GM18511 (cell line): ENCODE data around the gene DPYD.

Experiments used
- ATAC-seq: cut with Tn5 transposase; IDR thresholded peaks from one replicate; pipeline ENCODE4 v1.9.1; 2021; ENCODE audit warnings: mild to moderate bottlenecking, moderate library complexity; ENCODE audit not compliant: unreplicated experiment

DPYD gene

GRCh38 chr1:97792655-97793054 lies 128.2 kb downstream of the DPYD start:
- no peak for ATAC-seq

GRCh38 chr1:97791251-97791650 lies 129.6 kb downstream of the DPYD start:
- peak; percentile 83 for ATAC-seq

- ATAC-seq, result no peak
Observed at GRCh38 chr1:97787231-97787630, 133.6 kb downstream of the DPYD start.

GRCh38 chr1:97784661-97785060 lies 136.2 kb downstream of the DPYD start:
- ATAC-seq, result no peak

GRCh38 chr1:97783751-97784150 lies 137.1 kb downstream of the DPYD start:
- ATAC-seq, result no peak

GRCh38 chr1:97781762-97782337 lies 139.0 kb downstream of the DPYD start:
- ATAC-seq, result no peak

- no peak for ATAC-seq
Observed at GRCh38 chr1:97780884-97781283, 139.9 kb downstream of the DPYD start.

- ATAC-seq, result no peak
Observed at GRCh38 chr1:97778718-97779117, 142.1 kb downstream of the DPYD start.

- ATAC-seq, result no peak
Observed at GRCh38 chr1:97770376-97770775, 150.5 kb downstream of the DPYD start.

- no peak for ATAC-seq
Observed at GRCh38 chr1:97767381-97767780, 153.5 kb downstream of the DPYD start.

- no peak for ATAC-seq
Observed at GRCh38 chr1:97764991-97765390, 155.8 kb downstream of the DPYD start.

GRCh38 chr1:97761637-97762036 lies 159.2 kb downstream of the DPYD start:
- no peak for ATAC-seq

- ATAC-seq, result no peak
Observed at GRCh38 chr1:97759078-97759477, 161.8 kb downstream of the DPYD start.

- ATAC-seq, result no peak
Observed at GRCh38 chr1:97758541-97759057, 162.2 kb downstream of the DPYD start.

GRCh38 chr1:97745912-97746311 lies 174.9 kb downstream of the DPYD start:
- ATAC-seq, result no peak

GRCh38 chr1:97744977-97745376 lies 175.9 kb downstream of the DPYD start:
- ATAC-seq, result no peak

- no peak for ATAC-seq
Observed at GRCh38 chr1:97743129-97743528, 177.7 kb downstream of the DPYD start.

- no peak for ATAC-seq
Observed at GRCh38 chr1:97740891-97741290, 179.9 kb downstream of the DPYD start.

- no peak for ATAC-seq
Observed at GRCh38 chr1:97739596-97740103, 181.2 kb downstream of the DPYD start.

- ATAC-seq, result no peak
Observed at GRCh38 chr1:97738270-97738669, 182.6 kb downstream of the DPYD start.

- no peak for ATAC-seq
Observed at GRCh38 chr1:97730271-97730670, 190.6 kb downstream of the DPYD start.

- ATAC-seq, result no peak
Observed at GRCh38 chr1:97728436-97728835, 192.4 kb downstream of the DPYD start.

- ATAC-seq, result no peak
Observed at GRCh38 chr1:97727029-97727428, 193.8 kb downstream of the DPYD start.
